GM04503 (cell line): Measurements from ENCODE around the gene KRTAP10-6.
"Not testable (repeated sequence)": the region's sequence is repeated elsewhere in the genome, so short reads cannot be mapped to it uniquely, and the experiment has no call there.

Source experiments
- DNase-seq: peaks from one replicate; pipeline ENCODE4 v3.0.0-alpha.2; 2012; ENCODE audit warnings: low read depth

KRTAP10-6 gene

GRCh38 chr21:44578371-44579055 is 13.8 kb downstream of the KRTAP10-6 start:
- DNase-seq: no peak

- DNase-seq: no peak
Measured at GRCh38 chr21:44576025-44576420, 16.3 kb downstream of the KRTAP10-6 start.

GRCh38 chr21:44575307-44576024 is 16.8 kb downstream of the KRTAP10-6 start:
- no peak for DNase-seq

GRCh38 chr21:44574457-44575306 is 17.6 kb downstream of the KRTAP10-6 start:
- no peak for DNase-seq

GRCh38 chr21:44573630-44574456 is 18.5 kb downstream of the KRTAP10-6 start, which contains the start of gene KRTAP10-4:
KRTAP10-4 (plus strand) TSS chr21:44573729; CDS start chr21:44573759, 30 bp downstream.
- not testable (repeated sequence) for DNase-seq

GRCh38 chr21:44572959-44573583 is 19.2 kb downstream of the KRTAP10-6 start:
- DNase-seq: no peak

GRCh38 chr21:44571844-44572782 is 20.2 kb downstream of the KRTAP10-6 start:
- DNase-seq: no peak

GRCh38 chr21:44571296-44571695 is 21.0 kb downstream of the KRTAP10-6 start:
- no peak for DNase-seq

GRCh38 chr21:44569861-44570517 is 22.3 kb downstream of the KRTAP10-6 start:
- DNase-seq: no peak

- DNase-seq: no peak
Measured at GRCh38 chr21:44568667-44569556, 23.4 kb downstream of the KRTAP10-6 start.

GRCh38 chr21:44568261-44568660 is 24.0 kb downstream of the KRTAP10-6 start:
- DNase-seq: no peak

- DNase-seq: no peak
Measured at GRCh38 chr21:44567481-44568171, 24.7 kb downstream of the KRTAP10-6 start.

GRCh38 chr21:44566403-44566802 is 25.9 kb downstream of the KRTAP10-6 start:
- no peak for DNase-seq

- no peak for DNase-seq
Measured at GRCh38 chr21:44564886-44565598, 27.3 kb downstream of the KRTAP10-6 start.

GRCh38 chr21:44564099-44564498 is 28.2 kb downstream of the KRTAP10-6 start:
- DNase-seq: no peak

- DNase-seq: no peak
Measured at GRCh38 chr21:44558695-44559094, 33.6 kb downstream of the KRTAP10-6 start, which contains the start of gene KRTAP10-3. KRTAP10-3 (minus strand) TSS chr21:44558795; CDS start chr21:44558715, 80 bp downstream.

- not testable (repeated sequence) for DNase-seq
Measured at GRCh38 chr21:44558329-44558675, 34.0 kb downstream of the KRTAP10-6 start.
